SK-N-SH (cell line): ENCODE data around the gene HESX1. TPM values are rescaled to one million over a fixed set of nuclear protein-coding genes. Genes with fewer than 3 reads are reported as not detected.

Experiments used
- CTCF ChIA-PET: fragments of 300-600, 350-600 bp; formaldehyde crosslinking; extraction: SDS; loops from one replicate; lab custom pipeline; 2021; lab: Yijun Ruan, JAX
- POLR2A ChIA-PET: fragments of 350-600 bp; sonication (Branson Sonifier 250); formaldehyde crosslinking; extraction: SDS; loops from one replicate; lab custom pipeline; 2020; ENCODE audit warnings: antibody characterized with exemption, inconsistent platforms; lab: Yijun Ruan, JAX
- DNase-seq: peaks from one replicate; pipeline ENCODE4 v3.0.0; 2012
- H2AFZ ChIP-seq: fragments of 200-600 bp; sonication (generic); 2 replicates; pipeline ENCODE4 v1.8.1; 2016; ENCODE audit warnings: antibody characterized with exemption, mild to moderate bottlenecking, low read depth
- H3F3A ChIP-seq: fragments of 200-600 bp; sonication (generic); replicated peaks from 2 replicates; pipeline ENCODE3; 2016; ENCODE audit warnings: antibody characterized with exemption, mild to moderate bottlenecking; ENCODE audit not compliant: insufficient read depth
- H3K27ac ChIP-seq, 2 experiments: fragments of 200-500 bp in 1 of 2; fragments of 200-600 bp in 1 of 2; sonication (Bioruptor generic) in 1 of 2; sonication (generic), shearing (Covaris generic) in 1 of 2; 2 replicates each; pipeline versions ENCODE4 v1.5.1 to v1.6.1; 2014 to 2016; ENCODE audit warnings: low read depth in 2 of 2, inconsistent platforms in 1 of 2, low read length in 1 of 2, mild to moderate bottlenecking in 1 of 2, mixed read lengths in 1 of 2
- H3K27me3 ChIP-seq: fragments of 200-600 bp; sonication (generic), shearing (Covaris generic); 2 replicates; pipeline ENCODE4 v1.6.1; 2016; ENCODE audit warnings: mixed run types; ENCODE audit not compliant: insufficient read depth
- H3K36me3 ChIP-seq, 2 experiments: fragments of 200-500 bp in 1 of 2; fragments of 200-600 bp in 1 of 2; sonication (Bioruptor generic) in 1 of 2; sonication (generic) in 1 of 2; replicated peaks in 1 of 2; 2 replicates each; pipeline versions ENCODE3 to v1.5.1; 2014 to 2016; ENCODE audit warnings: low read length in 1 of 2, mild to moderate bottlenecking in 1 of 2; ENCODE audit not compliant: insufficient read depth in 2 of 2, control insufficient read depth in 1 of 2
- H3K4me1 ChIP-seq, 2 experiments: fragments of 200-500 bp in 1 of 2; fragments of 200-600 bp in 1 of 2; sonication (Bioruptor generic) in 1 of 2; sonication (generic), shearing (Covaris generic) in 1 of 2; 2 replicates each; pipeline versions ENCODE4 v1.5.1 to v1.6.1; 2014 to 2016; ENCODE audit warnings: low read depth in 1 of 2, low read length in 1 of 2, mixed run types in 1 of 2; ENCODE audit not compliant: insufficient read depth in 2 of 2, control insufficient read depth in 1 of 2
- H3K4me2 ChIP-seq: fragments of 200-600 bp; sonication (generic), shearing (Covaris generic); 2 replicates; pipeline ENCODE4 v1.6.1; 2017; ENCODE audit warnings: mixed run types
- H3K4me3 ChIP-seq, 2 experiments: fragments of 200-500 bp in 1 of 2; fragments of 200-600 bp in 1 of 2; sonication (Bioruptor generic) in 1 of 2; sonication (generic), shearing (Covaris generic) in 1 of 2; 2 replicates each; pipeline versions ENCODE4 v1.5.1 to v1.8.1; 2014 to 2016; ENCODE audit warnings: low read depth in 2 of 2, inconsistent platforms in 1 of 2, low read length in 1 of 2, mild to moderate bottlenecking in 1 of 2, mixed read lengths in 1 of 2, moderate library complexity in 1 of 2
- H3K79me2 ChIP-seq: fragments of 200-600 bp; sonication (generic); 2 replicates; pipeline ENCODE4 v1.8.1; 2017; ENCODE audit warnings: mild to moderate bottlenecking; ENCODE audit not compliant: insufficient read depth
- H3K9ac ChIP-seq: fragments of 200-600 bp; sonication (generic); 2 replicates; pipeline ENCODE4 v1.6.1; 2017; ENCODE audit warnings: mixed run types
- H3K9me2 ChIP-seq: fragments of 200-600 bp; sonication (generic); 2 replicates; pipeline ENCODE4 v1.6.1; 2017; ENCODE audit warnings: mixed run types
- H3K9me3 ChIP-seq: fragments of 200-600 bp; sonication (generic); 2 replicates; pipeline ENCODE4 v1.6.1; 2017; ENCODE audit warnings: mixed run types, mild to moderate bottlenecking, moderate library complexity
- H4K20me1 ChIP-seq: fragments of 200-600 bp; sonication (generic); 2 replicates; pipeline ENCODE4 v1.6.1; 2017; ENCODE audit warnings: mild to moderate bottlenecking, mixed run types; ENCODE audit not compliant: insufficient read depth
- CHD2 ChIP-seq: fragments of 150-350 bp; IDR thresholded peaks from 2 replicates; pipeline ENCODE4 v1.6.1; 2018; ENCODE audit warnings: low read length; ENCODE audit not compliant: partially characterized antibody
- CTCF ChIP-seq: fragments of 200-600 bp; sonication (generic); IDR thresholded peaks from 2 replicates; pipeline ENCODE4 v1.6.1; 2017; ENCODE audit warnings: antibody characterized with exemption, mild to moderate bottlenecking, moderate library complexity
- ELF1 ChIP-seq: IDR thresholded peaks from 2 replicates; pipeline ENCODE4 v1.4.0; 2012
- GABPA ChIP-seq: IDR thresholded peaks from 2 replicates; pipeline ENCODE4 v1.4.0; 2012; ENCODE audit warnings: low read depth, mild to moderate bottlenecking
- GATA2 ChIP-seq: sonication (generic); formaldehyde crosslinking; IDR thresholded peaks from 2 replicates; pipeline ENCODE4 v1.5.0; 2020; ENCODE audit warnings: mild to moderate bottlenecking, missing genetic modification reagents
- JUND ChIP-seq: IDR thresholded peaks from 2 replicates; pipeline ENCODE4 v1.4.0; 2012
- MXI1 ChIP-seq: IDR thresholded peaks from 2 replicates; pipeline ENCODE4 v1.6.1; 2012; ENCODE audit warnings: mild to moderate bottlenecking, low read depth, low read length, improper control_type of control experiment
- POLR2AphosphoS5 ChIP-seq: IDR thresholded peaks from 2 replicates; pipeline ENCODE4 v1.6.1; 2012; ENCODE audit warnings: low read depth, low read length
- RAD21 ChIP-seq: IDR thresholded peaks from 2 replicates; pipeline ENCODE4 v1.6.1; 2012; ENCODE audit warnings: mild to moderate bottlenecking, low read length
- REST ChIP-seq: IDR thresholded peaks from 2 replicates; pipeline ENCODE4 v1.6.1; 2012; ENCODE audit warnings: mild to moderate bottlenecking, low read depth, low read length, moderate library complexity
- RFX5 ChIP-seq: IDR thresholded peaks from 2 replicates; pipeline ENCODE4 v1.6.1; 2012; ENCODE audit warnings: mild to moderate bottlenecking, improper control_type of control experiment, low read length
- SMC3 ChIP-seq: IDR thresholded peaks from 2 replicates; pipeline ENCODE4 v1.6.1; 2012; ENCODE audit warnings: low read depth, low read length, improper control_type of control experiment
- TAF1 ChIP-seq: IDR thresholded peaks from 2 replicates; pipeline ENCODE4 v1.6.1; 2012; ENCODE audit warnings: low read depth, mild to moderate bottlenecking, low read length, moderate library complexity, borderline replicate concordance
- TEAD4 ChIP-seq: IDR thresholded peaks from 2 replicates; pipeline ENCODE4 v1.4.0; 2012; ENCODE audit warnings: mild to moderate bottlenecking, borderline replicate concordance; ENCODE audit not compliant: insufficient read depth
- YY1 ChIP-seq: IDR thresholded peaks from 2 replicates; pipeline ENCODE4 v1.4.0; 2012; ENCODE audit warnings: low read depth, mild to moderate bottlenecking
- ZBTB33 ChIP-seq: IDR thresholded peaks from 2 replicates; pipeline ENCODE4 v1.4.0; 2012; ENCODE audit warnings: low read depth, borderline replicate concordance
- WGBS: methylation state at CpG from one replicate; pipeline ENCODE4 v1.1.6; 2017; ENCODE audit warnings: low lambda C conversion rate; 5-methylcytosine and 5-hydroxymethylcytosine counted together
- polyA plus RNA-seq, 3 experiments: library from polyadenylated mRNA; depleted of rRNA; stranded (reverse); fragments of >200 nt; gene quantifications; 2 replicates each; pipeline ENCODE4 v1.2.3, GENCODE V29; 2012

HESX1 gene
- polyA plus RNA-seq, 1 of the 3 experiments (the other 2 are of a cell fraction), result 1.2 TPM

- Histone ChIP-seq H3K4me1 (peaks cover 0 to 12% of the 10 kb centered on the region in 2 experiments; a peak in 2 of 4 replicates), H3F3A (peaks cover 15% of the 10 kb centered on the region), H4K20me1 (peaks cover 12% of the 10 kb centered on the region), H3K4me2 (no peak overlapping the region), H3K9me2 (no peaks in the 10 kb centered on the region), H2AFZ (peak overlapping the region; percentile 60; the same call in 1 of the 2 replicates), H3K27ac (no peak overlapping the region), H3K9me3 (no peaks in the 10 kb centered on the region), H3K27me3 (no peaks in the 10 kb centered on the region), H3K9ac (no peak overlapping the region), H3K4me3 (no peak overlapping the region), H3K79me2 (peaks cover 21% of the 10 kb centered on the region), H3K36me3 (no peaks in the 10 kb centered on the region)
- TF ChIP-seq JUND (no peak), YY1 (no peak), TAF1 (no peak), TEAD4 (no peak), MXI1 (no peak), GABPA (no peak), ZBTB33 (no peak), RFX5 (no peak), CHD2 (no peak), GATA2 (CRISPR knock-in tag) (no peak)
- no peak for DNase-seq
- ChIA-PET POLR2A (no interaction called here), CTCF (interaction anchor here (0.7 to 3.8 kb wide), 3 partner anchors 55 to 236 kb away, joined by 3 to 22 read pairs (median 16); no protein-coding TSS in a partner anchor)
- 74% methylated on average over 4 of the region's 4 CpGs for WGBS
These were observed 25.1 kb upstream of the HESX1 start for GRCh38 chr3:57224856-57225255.

- CTCF ChIA-PET, result interaction anchor here (0.6 to 3.8 kb wide), 23 partner anchors 12 to 233 kb away, joined by 3 to 38 read pairs (median 4); partner anchors contain the start of genes HESX1 and IL17RD
- no peak overlapping the region for H2AFZ ChIP-seq
- H3K79me2 ChIP-seq, result no peaks in the 10 kb centered on the region
- DNase-seq, result peak; percentile 36
- H3K36me3 ChIP-seq, result no peaks in the 10 kb centered on the region
- H3K4me2 ChIP-seq, result no peak overlapping the region
- H3K27ac ChIP-seq, result no peak overlapping the region
- no peak overlapping the region for H3K4me3 ChIP-seq
- no peaks in the 10 kb centered on the region for H4K20me1 ChIP-seq
- peaks cover 0 to 3% of the 10 kb centered on the region in 2 experiments; a peak in 2 of 4 replicates for H3K4me1 ChIP-seq
- no peaks in the 10 kb centered on the region for H3K9me2 ChIP-seq
- no peaks in the 10 kb centered on the region for H3K9me3 ChIP-seq
- H3K9ac ChIP-seq, result no peak overlapping the region
- no peaks in the 10 kb centered on the region for H3K27me3 ChIP-seq
- H3F3A ChIP-seq, result peaks cover 11% of the 10 kb centered on the region
- TF ChIP-seq ELF1 (no peak), CTCF (peak; percentile 53), RAD21 (peak; percentile 80), POLR2AphosphoS5 (no peak), REST (no peak), SMC3 (peak; percentile 56)
- TF ChIP-seq, all 33 proteins: peak for 3
- WGBS, result 85% methylated on average over 2 of the region's 2 CpGs
- POLR2A ChIA-PET, result no interaction called here
These were observed 22.1 kb upstream of the HESX1 start for GRCh38 chr3:57221883-57222282.
